ENCODE data around the gene ZNF296. TPM values are rescaled to one million over a fixed set of nuclear protein-coding genes. Genes with fewer than 3 reads are reported as not detected.

Gene ZNF296
- 0.54 TPM for total RNA-seq (ENCODE audit: unreplicated experiment)
- long read RNA-seq = 0 reads

GRCh38 chr19:45076029-45076850, at the start of gene ZNF296:
ZNF296 (minus strand) TSS chr19:45076478; CDS start chr19:45076373, 105 bp downstream.
- Mint-ChIP-seq H3K27ac (ENCODE audit: unreplicated experiment) (peak within 1 kb of the TSS; percentile 71), H3K9me3 (ENCODE audit: unreplicated experiment) (no peaks in the 10 kb centered on the region), H3K36me3 (ENCODE audit: low read depth, unreplicated experiment) (no peaks in the 10 kb centered on the region), H3K27me3 (ENCODE audit: unreplicated experiment) (peaks cover 13% of the 10 kb centered on the region), H3K4me3 (ENCODE audit: unreplicated experiment) (peak within 1 kb of the TSS; percentile 59), H3K4me1 (ENCODE audit: unreplicated experiment) (peaks cover 8% of the 10 kb centered on the region)
- peak; percentile 47 for DNase-seq (ENCODE audit: low spot score)
- TF ChIP-seq, protein P1, sequence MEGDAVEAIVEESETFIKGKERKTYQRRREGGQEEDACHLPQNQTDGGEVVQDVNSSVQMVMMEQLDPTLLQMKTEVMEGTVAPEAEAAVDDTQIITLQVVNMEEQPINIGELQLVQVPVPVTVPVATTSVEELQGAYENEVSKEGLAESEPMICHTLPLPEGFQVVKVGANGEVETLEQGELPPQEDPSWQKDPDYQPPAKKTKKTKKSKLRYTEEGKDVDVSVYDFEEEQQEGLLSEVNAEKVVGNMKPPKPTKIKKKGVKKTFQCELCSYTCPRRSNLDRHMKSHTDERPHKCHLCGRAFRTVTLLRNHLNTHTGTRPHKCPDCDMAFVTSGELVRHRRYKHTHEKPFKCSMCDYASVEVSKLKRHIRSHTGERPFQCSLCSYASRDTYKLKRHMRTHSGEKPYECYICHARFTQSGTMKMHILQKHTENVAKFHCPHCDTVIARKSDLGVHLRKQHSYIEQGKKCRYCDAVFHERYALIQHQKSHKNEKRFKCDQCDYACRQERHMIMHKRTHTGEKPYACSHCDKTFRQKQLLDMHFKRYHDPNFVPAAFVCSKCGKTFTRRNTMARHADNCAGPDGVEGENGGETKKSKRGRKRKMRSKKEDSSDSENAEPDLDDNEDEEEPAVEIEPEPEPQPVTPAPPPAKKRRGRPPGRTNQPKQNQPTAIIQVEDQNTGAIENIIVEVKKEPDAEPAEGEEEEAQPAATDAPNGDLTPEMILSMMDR (IDR thresholded peaks at IDR 0.05; ENCODE audit: unreplicated experiment) = no peak

DNA sequence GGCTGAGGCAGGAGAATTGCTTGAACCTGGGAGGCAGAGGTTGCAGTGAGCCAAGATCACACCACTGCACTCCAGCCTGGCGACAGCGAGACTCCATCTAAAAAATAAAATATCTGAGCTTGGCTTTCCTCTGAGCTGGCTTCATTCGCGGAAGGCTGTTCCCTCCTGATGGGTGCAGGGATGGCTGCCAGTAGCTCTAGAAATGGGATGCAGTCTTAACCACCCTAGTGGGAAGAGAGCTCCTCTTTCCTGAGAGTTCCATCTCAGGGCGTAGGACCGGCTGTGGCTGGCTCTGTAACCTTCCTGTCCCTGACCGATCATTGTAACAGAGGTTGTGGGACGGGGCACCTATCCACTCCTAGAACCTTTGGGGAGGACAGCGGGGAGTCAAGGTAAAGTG, 49.1 kb upstream of the ZNF296 start:
- Mint-ChIP-seq H3K4me3 (ENCODE audit: unreplicated experiment) (no peak overlapping the region), H3K27me3 (ENCODE audit: unreplicated experiment) (peaks cover 4% of the 10 kb centered on the region), H3K9me3 (ENCODE audit: unreplicated experiment) (no peaks in the 10 kb centered on the region), H3K36me3 (ENCODE audit: low read depth, unreplicated experiment) (peaks cover 11% of the 10 kb centered on the region), H3K4me1 (ENCODE audit: unreplicated experiment) (peaks cover 14% of the 10 kb centered on the region), H3K27ac (ENCODE audit: unreplicated experiment) (no peak overlapping the region)
- TF ChIP-seq, protein P1 (IDR thresholded peaks at IDR 0.05; ENCODE audit: unreplicated experiment) = no peak
- no peak for DNase-seq (ENCODE audit: low spot score)

GRCh38 chr19:45124021-45124420, 47.7 kb upstream of the ZNF296 start:
- no peak overlapping the region for H3K4me3 Mint-ChIP-seq (ENCODE audit: unreplicated experiment)
- H3K36me3 Mint-ChIP-seq (ENCODE audit: low read depth, unreplicated experiment) = peaks cover 13% of the 10 kb centered on the region
- no peaks in the 10 kb centered on the region for H3K9me3 Mint-ChIP-seq (ENCODE audit: unreplicated experiment)
- peaks cover 14% of the 10 kb centered on the region for H3K4me1 Mint-ChIP-seq (ENCODE audit: unreplicated experiment)
- TF ChIP-seq, protein P1 (IDR thresholded peaks at IDR 0.05; ENCODE audit: unreplicated experiment) = no peak
- peaks cover 4% of the 10 kb centered on the region for H3K27me3 Mint-ChIP-seq (ENCODE audit: unreplicated experiment)
- DNase-seq (ENCODE audit: low spot score) = no peak
- H3K27ac Mint-ChIP-seq (ENCODE audit: unreplicated experiment) = no peak overlapping the region

DNA sequence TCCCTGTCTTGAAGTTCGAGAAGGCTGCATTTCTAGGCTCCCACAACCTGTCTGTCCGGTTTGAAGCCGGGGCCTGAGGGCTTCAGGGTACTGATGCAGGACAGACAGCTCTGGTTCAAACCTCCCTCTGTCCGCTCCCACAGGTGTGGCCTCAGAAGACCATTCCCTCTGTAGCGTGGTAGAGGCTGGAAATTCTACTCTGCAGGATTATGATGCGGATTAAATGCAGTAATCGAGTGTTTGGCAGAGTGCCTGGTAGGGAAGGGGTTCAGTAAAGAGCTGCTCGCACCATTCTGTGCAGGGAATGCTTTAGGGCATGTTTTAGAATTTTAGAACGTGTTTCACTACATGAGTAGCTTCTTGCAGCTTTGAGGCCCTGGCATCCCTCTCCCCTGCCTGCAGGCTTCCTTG, 47.2 kb upstream of the ZNF296 start:
- H3K9me3 Mint-ChIP-seq (ENCODE audit: unreplicated experiment) = no peaks in the 10 kb centered on the region
- peaks cover 13% of the 10 kb centered on the region for H3K36me3 Mint-ChIP-seq (ENCODE audit: low read depth, unreplicated experiment)
- DNase-seq (ENCODE audit: low spot score) = no peak
- H3K27me3 Mint-ChIP-seq (ENCODE audit: unreplicated experiment) = peaks cover 4% of the 10 kb centered on the region
- no peak overlapping the region for H3K27ac Mint-ChIP-seq (ENCODE audit: unreplicated experiment)
- H3K4me3 Mint-ChIP-seq (ENCODE audit: unreplicated experiment) = no peak overlapping the region
- H3K4me1 Mint-ChIP-seq (ENCODE audit: unreplicated experiment) = peaks cover 14% of the 10 kb centered on the region
- TF ChIP-seq, protein P1 (IDR thresholded peaks at IDR 0.05; ENCODE audit: unreplicated experiment) = no peak

- DNase-seq (ENCODE audit: low spot score) = no peak
- Mint-ChIP-seq H3K36me3 (ENCODE audit: low read depth, unreplicated experiment) (peaks cover 13% of the 10 kb centered on the region), H3K4me1 (ENCODE audit: unreplicated experiment) (peaks cover 14% of the 10 kb centered on the region), H3K4me3 (ENCODE audit: unreplicated experiment) (no peak overlapping the region), H3K27me3 (ENCODE audit: unreplicated experiment) (peaks cover 4% of the 10 kb centered on the region), H3K27ac (ENCODE audit: unreplicated experiment) (no peak overlapping the region), H3K9me3 (ENCODE audit: unreplicated experiment) (no peaks in the 10 kb centered on the region)
- TF ChIP-seq, protein P1 (IDR thresholded peaks at IDR 0.05; ENCODE audit: unreplicated experiment) = no peak
Observed at GRCh38 chr19:45122832-45123231, 46.6 kb upstream of the ZNF296 start.
